Activated naive CD8-positive, alpha-beta T cell (primary cell): Measurements from ENCODE around the gene DNAH7.

Experiments
- H3K27ac Mint-ChIP-seq: one replicate; pipeline ENCODE4 v1.8.0; 2021; ENCODE audit warnings: mixed read lengths
- H3K27me3 Mint-ChIP-seq: one replicate; pipeline ENCODE4 v1.8.0; 2021; ENCODE audit warnings: mixed read lengths
- H3K36me3 Mint-ChIP-seq: one replicate; pipeline ENCODE4 v1.8.0; 2021; ENCODE audit warnings: mixed read lengths
- H3K4me1 Mint-ChIP-seq: one replicate; pipeline ENCODE4 v1.8.0; 2021; ENCODE audit warnings: low read depth, mixed read lengths
- H3K4me3 Mint-ChIP-seq: one replicate; pipeline ENCODE4 v1.8.0; 2021; ENCODE audit warnings: mild to moderate bottlenecking, mixed read lengths
- H3K9me3 Mint-ChIP-seq: one replicate; pipeline ENCODE4 v1.8.0; 2021; ENCODE audit warnings: low read depth, mixed read lengths

DNAH7 gene

DNA sequence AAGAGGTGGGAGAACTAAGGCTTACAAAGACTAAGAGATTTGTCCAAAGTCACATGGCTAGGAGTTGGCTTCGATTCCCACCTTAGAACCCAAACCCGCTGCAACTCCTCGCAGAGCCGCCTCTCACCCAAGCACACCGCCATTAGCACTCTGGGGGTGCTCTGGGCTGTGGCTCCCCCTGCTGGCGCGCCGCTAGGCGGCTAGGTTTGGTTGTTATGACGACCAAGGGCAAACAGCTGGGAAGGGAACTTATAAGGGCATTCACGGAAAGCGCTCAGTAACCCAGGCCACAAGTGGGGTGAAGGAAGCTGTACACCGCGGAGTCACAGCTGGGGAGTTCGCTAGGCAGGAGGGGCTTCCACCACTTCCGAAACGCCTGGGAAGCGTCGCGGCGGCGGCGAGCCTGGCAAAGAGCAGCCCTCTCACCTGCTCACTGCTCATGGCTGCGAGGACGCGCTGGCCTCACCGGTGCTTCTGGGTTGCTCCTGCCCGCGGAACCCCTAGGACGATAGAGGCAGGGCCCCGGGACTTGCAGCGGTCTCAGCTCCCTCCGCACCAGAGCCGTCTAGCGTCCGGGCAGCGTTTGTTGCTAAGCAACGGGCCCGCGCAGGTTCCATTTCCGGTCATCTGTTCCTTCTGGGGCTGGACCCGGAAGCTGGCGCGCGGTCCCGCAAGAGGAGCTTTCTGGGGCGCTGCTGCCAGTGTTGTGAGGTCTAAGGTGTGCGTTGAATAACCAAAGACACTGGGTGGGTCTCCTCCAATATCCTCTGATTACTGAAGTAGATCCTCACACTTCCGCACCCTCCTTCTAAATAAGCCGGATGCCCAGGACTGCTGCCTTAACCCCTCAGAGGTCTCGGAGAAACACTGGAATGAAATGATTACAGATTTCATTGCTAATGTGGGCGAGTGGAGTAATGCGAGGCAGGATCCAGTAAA is at the start of gene DNAH7:
TSS of gene DNAH7 (minus strand) at position 567 of the 939 bp plus-strand sequence. CDS start at position 441, 126 bp downstream.
- peak within 1 kb of the TSS; percentile 41 for H3K27ac Mint-ChIP-seq
- H3K36me3 Mint-ChIP-seq = no peaks in the 10 kb centered on the region
- peaks cover under 1% of the 10 kb centered on the region for H3K27me3 Mint-ChIP-seq

DNA sequence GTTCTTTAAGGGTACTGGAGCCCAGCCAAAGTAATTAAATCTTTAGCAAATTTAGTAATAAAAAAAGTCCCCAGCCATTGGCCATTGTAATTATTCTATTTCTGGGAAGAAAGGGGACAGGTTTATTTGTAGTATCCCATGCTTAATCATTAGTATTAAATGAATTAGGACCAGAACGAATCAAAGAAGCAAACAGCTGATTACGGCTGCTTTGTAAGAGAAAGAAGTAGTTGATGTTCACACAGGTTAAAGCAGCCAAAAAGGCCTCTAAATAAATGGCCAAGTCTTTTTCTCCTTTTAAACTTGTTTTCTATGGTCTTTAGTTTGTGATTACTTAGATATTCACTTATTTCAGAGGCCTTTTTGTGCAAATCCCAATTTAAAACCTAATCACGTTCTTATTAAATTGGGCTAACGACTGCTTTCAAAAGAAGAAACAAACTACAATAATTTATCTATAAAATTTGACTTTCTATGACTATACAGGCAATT is 48.6 kb upstream of the DNAH7 start:
- Mint-ChIP-seq H3K27ac (no peak overlapping the region), H3K27me3 (no peaks in the 10 kb centered on the region), H3K4me3 (no peak overlapping the region), H3K4me1 (peaks cover 13% of the 10 kb centered on the region), H3K9me3 (no peaks in the 10 kb centered on the region), H3K36me3 (no peaks in the 10 kb centered on the region)

More for the DNA sequence above, at the start of gene DNAH7:
- H3K4me1 Mint-ChIP-seq = peaks cover 14% of the 10 kb centered on the region
- no peaks in the 10 kb centered on the region for H3K9me3 Mint-ChIP-seq
- H3K4me3 Mint-ChIP-seq = peak within 1 kb of the TSS; percentile 91

DNA sequence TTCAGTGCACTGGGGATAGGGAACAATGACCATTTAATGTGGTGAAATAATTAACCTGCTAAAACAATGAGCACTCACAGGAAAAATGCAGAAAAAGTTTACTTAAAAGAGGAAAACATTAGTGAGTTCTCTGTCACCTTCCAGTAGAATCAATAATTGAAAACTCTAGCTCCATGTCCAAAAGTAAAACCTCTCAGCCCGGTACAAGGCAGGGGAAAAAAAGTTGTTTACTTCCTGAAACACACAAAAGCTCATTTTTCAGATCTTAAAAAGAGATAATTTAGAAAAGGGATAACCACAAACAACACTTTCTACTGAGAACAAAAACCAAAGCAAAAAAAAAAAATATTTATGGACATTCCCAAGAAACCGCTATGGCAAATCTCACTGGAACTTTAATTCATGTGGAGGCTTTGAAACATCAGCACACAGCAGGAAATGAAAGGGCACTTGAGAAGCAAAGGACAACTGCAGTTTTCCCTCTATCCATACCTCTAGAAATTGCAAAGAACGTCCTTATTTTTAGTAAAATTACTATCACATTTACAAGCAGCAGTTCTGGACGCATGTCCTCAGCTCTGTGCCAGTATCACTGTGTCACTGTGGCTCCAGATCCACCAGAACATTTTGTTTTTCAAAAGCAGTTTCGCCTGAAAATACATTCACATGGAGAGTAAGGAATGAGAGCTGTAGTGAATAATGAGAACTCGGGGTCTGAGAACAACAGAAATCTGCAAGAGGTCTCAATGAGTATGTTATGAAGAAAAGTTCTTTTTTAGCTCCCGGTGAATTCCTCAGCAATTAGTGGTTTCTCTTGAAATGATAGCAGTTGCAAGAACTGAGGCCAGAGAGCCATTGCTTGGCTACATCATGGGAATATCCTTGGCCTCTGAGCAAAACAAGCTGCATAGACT is 44.7 kb upstream of the DNAH7 start:
- Mint-ChIP-seq H3K27ac (no peak overlapping the region), H3K27me3 (no peaks in the 10 kb centered on the region), H3K4me1 (peaks cover 17% of the 10 kb centered on the region), H3K9me3 (no peaks in the 10 kb centered on the region), H3K36me3 (no peaks in the 10 kb centered on the region), H3K4me3 (no peak overlapping the region)

DNA sequence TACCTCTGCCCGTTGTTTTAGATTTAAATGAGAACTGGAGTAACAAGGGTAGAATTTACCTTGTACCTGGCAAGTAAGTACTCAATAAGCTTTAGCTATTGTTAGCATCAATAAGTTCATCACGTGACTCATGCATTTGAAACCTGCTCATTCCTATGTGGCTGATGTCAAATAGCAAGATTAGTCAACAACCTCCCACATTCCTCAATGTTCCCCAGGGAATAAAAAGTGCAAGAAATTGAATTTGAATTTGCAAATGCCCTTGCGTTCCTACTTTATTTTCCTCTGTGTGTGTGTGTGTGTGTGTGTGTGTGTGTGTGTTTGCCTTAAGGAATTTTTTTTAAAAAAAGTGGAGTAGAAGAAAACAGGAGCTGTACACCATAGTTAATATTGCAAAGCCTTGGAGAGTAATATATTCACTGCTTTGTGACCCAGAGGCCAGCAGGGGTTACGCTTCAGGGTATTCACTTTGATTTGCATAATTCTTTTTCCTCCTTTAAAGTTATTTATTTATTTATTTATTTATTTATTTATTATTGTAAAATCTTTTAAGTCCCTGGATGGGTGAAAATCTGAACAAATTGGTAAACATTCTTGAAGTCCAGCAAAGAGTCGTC is 43.9 kb upstream of the DNAH7 start:
- no peaks in the 10 kb centered on the region for H3K36me3 Mint-ChIP-seq
- no peak overlapping the region for H3K4me3 Mint-ChIP-seq
- no peaks in the 10 kb centered on the region for H3K9me3 Mint-ChIP-seq
- H3K27ac Mint-ChIP-seq = no peak overlapping the region
- peaks cover 17% of the 10 kb centered on the region for H3K4me1 Mint-ChIP-seq
- no peaks in the 10 kb centered on the region for H3K27me3 Mint-ChIP-seq

DNA sequence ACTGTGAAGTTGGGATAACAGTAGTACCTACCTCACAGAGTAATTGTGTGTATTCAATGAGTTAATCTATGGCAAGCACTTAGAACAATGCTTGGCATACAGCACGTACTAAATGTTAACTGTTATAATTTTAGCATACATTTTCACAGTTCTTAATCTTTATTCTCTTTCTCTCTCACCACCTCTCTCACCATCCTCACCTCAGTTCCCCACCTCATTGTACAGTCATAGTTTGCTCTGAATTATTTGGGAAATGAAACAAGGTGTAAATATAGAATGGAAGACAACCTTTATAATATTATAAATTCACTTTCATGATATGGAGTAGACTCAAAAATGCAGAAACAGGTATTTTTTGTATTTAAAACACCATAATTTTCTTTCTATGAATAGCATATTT is 40.0 kb upstream of the DNAH7 start:
- Mint-ChIP-seq H3K9me3 (no peaks in the 10 kb centered on the region), H3K4me3 (no peak overlapping the region), H3K4me1 (peaks cover 35% of the 10 kb centered on the region), H3K27ac (no peak overlapping the region), H3K36me3 (no peaks in the 10 kb centered on the region), H3K27me3 (no peaks in the 10 kb centered on the region)

DNA sequence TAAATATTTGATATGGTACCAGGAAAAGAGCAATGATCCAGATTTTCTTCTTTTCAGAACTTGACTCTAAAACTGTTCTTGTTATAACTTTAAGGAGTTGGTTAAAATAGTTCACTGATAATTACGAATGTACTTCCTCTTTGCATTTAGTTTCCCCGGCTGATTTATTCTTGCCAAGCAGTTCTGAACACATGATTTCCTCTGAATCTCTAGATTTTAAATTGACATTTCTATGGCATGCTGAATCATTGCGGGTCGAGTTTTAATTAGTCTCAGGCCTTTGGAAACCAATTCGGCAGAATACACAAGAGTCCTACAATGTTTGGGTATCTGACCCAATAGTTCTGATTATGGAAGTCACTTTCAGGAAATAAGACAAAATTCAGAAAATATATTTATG is 37.3 kb upstream of the DNAH7 start:
- peaks cover 3% of the 10 kb centered on the region for H3K36me3 Mint-ChIP-seq
- H3K27ac Mint-ChIP-seq = peak overlapping the region; percentile 68
- peak overlapping the region; percentile 56 for H3K4me3 Mint-ChIP-seq
- no peaks in the 10 kb centered on the region for H3K9me3 Mint-ChIP-seq
- peaks cover 43% of the 10 kb centered on the region for H3K4me1 Mint-ChIP-seq
- no peaks in the 10 kb centered on the region for H3K27me3 Mint-ChIP-seq

DNA sequence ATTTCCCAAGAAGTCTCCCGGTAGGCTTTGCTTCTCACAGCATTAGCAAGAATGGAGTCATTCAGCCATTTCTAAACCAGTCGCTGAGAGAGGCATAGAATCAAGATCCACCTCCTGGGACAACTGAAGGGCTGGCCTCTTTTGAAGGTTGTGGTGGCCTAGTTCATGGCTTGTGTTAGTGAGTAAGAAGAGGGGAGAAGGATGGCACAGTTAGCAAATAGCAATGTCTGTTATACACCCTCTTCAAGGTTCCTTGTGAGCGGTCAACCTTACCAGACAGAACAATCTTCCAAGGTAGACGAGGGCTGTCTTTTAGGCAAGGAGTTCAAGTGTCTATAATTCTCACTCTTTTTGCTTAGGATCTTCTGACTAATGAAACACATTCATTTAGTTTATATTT is 35.4 kb upstream of the DNAH7 start:
- no peak overlapping the region for H3K27ac Mint-ChIP-seq
- H3K36me3 Mint-ChIP-seq = peaks cover 3% of the 10 kb centered on the region
- H3K4me3 Mint-ChIP-seq = no peak overlapping the region
- peaks cover 47% of the 10 kb centered on the region for H3K4me1 Mint-ChIP-seq
- H3K9me3 Mint-ChIP-seq = no peaks in the 10 kb centered on the region
- no peaks in the 10 kb centered on the region for H3K27me3 Mint-ChIP-seq

DNA sequence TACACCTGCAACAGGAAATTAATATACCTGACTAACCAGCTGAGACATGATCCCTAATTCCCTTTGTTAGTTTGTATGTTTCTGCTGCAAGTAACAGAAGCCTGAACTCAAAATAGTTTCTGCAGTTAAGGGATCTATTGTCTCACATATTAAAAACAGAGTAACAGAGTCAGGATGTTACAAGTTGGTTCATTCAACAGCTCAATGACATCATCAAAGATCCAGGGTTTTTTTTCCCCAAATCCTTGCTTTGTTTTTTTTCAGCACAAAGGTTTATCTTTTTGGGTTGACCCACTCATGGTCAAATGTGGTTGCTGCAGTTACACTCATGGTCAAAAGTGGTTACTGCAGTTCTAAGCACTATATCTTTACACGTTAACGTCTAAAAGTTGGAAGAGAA is 35.0 kb upstream of the DNAH7 start:
- H3K36me3 Mint-ChIP-seq = peaks cover 3% of the 10 kb centered on the region
- H3K9me3 Mint-ChIP-seq = no peaks in the 10 kb centered on the region
- no peaks in the 10 kb centered on the region for H3K27me3 Mint-ChIP-seq
- H3K27ac Mint-ChIP-seq = no peak overlapping the region
- H3K4me1 Mint-ChIP-seq = peaks cover 47% of the 10 kb centered on the region
- H3K4me3 Mint-ChIP-seq = no peak overlapping the region

DNA sequence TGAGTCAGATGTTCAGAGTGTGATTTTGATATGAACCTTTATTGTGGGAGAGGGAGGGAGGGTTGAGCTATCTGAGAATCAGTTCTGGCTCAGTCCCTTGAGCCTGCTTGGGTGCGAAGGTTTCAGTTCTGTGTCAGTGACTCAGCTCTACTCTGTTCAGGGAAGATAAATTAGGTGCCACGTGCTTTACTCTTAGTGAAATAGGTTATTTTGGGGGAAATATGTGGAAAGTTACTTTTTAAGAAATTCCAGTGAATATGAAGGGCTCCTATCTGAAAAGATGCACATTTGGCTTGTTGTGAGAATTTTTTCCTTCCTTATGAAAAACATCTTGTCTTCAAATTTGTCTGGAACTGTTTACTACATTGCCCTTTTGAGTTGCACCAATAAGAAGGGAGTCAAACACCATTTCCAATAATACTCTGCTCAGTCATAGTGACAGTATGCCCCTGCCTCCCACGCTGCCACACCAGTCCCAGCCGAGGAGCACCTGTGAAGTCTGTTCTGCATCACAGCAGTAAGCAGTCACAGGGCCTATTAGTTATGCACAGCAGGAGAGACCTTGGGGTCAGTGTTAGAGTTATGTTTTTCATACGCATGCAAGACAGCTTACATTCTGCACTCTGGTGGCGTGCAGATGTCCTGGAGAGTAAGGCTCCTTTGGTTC is 32.8 kb upstream of the DNAH7 start:
- Mint-ChIP-seq H3K27ac (peak overlapping the region; percentile 70), H3K27me3 (no peaks in the 10 kb centered on the region), H3K9me3 (no peaks in the 10 kb centered on the region), H3K36me3 (peaks cover 3% of the 10 kb centered on the region), H3K4me3 (no peak overlapping the region), H3K4me1 (peaks cover 45% of the 10 kb centered on the region)

DNA sequence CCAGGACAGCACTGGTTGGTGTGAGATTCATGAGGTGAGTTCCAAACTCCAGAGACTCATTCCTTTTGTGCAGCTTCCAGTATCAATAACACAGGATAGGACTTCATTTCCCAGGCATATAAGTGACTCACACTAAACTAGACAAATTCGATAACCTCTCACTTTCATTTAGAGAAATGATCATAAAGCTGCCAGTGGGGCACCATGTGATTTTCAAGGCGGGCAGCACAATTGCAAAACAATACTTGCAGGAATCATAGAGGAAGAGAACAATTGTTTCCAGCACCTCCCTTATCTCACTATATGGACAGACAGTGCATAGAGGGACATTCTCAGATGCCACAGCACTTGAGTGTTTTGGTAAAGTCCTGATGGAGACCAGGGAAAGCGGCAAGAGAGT is 31.3 kb upstream of the DNAH7 start:
- Mint-ChIP-seq H3K27ac (no peak overlapping the region), H3K9me3 (peaks cover under 1% of the 10 kb centered on the region)

DNA sequence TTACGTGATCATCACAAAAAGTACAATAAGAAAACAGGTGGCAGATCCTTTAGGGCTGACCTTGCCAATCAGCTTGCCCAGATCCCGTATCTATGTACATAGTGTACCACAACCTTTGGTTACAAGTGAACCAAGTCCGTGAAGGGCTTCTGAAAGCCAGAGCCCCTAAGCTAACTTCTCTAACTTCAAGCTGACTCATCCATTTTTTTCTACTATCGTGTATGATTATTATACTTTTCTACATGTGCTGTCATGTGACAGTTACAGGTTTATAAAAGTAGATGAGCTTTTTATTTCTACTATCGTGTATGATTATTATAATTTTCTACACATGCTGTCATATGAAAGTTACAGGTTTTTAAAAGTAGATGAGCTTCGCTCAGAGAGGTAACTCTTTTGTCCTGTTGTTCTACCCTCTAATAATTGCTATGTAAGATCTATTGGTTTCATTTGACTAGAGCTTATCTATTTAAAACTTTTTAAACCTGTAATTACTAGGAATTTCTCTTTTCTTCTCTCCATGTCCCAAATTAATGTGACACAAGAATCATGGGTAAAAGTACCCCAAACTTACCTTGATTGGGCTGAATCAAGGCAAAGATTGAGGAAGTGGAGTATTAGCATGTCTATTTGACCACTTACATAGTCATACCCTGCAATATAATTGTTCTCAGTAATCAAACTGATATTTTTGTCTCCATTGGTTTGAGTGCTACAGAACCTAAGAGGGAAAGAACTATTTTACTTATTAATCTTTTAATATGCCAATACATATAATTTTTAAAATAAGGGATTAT is 29.4 kb upstream of the DNAH7 start:
- Mint-ChIP-seq H3K4me1 (peaks cover 26% of the 10 kb centered on the region), H3K9me3 (peaks cover 8% of the 10 kb centered on the region), H3K27ac (no peak overlapping the region), H3K27me3 (no peaks in the 10 kb centered on the region), H3K36me3 (peaks cover 9% of the 10 kb centered on the region), H3K4me3 (no peak overlapping the region)

More for the DNA sequence above, 31.3 kb upstream of the DNAH7 start:
- no peaks in the 10 kb centered on the region for H3K27me3 Mint-ChIP-seq
- H3K4me3 Mint-ChIP-seq = no peak overlapping the region
- H3K4me1 Mint-ChIP-seq = peaks cover 31% of the 10 kb centered on the region
- peaks cover 3% of the 10 kb centered on the region for H3K36me3 Mint-ChIP-seq

DNA sequence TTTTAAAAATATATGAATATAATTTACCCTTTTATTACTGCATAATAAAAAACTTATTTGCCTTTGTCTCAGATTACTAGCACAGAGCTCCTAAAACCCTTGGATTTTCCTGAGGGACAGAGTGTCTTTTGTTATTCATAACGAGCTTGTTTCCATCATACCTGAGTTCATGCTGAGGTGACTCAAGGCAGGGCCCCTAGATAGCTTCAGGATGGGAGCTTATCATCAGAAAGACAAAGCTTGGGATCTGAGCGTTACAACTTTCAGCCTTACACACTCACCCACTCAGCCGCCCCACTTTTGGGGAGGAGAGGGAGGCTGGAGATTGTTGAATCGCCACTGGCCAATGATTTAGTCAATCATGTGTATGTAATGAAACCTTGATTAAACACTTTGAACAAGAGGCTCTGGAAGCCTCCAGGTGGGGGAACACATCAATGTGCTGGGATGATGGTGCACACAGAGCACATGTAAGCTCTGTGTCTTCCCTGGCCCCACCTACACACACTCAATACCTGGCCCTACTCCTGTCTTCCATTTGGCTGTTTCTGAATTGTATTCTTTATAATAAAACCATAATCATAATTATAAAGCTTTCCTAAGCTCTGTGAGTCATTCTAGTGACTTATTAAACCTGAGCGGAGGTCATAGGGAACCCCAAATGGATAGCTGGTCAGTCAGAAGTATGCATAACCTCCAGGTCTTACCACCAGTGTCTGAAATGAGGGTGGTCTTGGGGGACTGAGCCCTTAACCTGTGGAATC is 28.5 kb upstream of the DNAH7 start:
- Mint-ChIP-seq H3K27me3 (no peaks in the 10 kb centered on the region), H3K27ac (no peak overlapping the region), H3K9me3 (peaks cover 8% of the 10 kb centered on the region), H3K36me3 (peaks cover 8% of the 10 kb centered on the region), H3K4me3 (no peak overlapping the region), H3K4me1 (peaks cover 17% of the 10 kb centered on the region)

DNA sequence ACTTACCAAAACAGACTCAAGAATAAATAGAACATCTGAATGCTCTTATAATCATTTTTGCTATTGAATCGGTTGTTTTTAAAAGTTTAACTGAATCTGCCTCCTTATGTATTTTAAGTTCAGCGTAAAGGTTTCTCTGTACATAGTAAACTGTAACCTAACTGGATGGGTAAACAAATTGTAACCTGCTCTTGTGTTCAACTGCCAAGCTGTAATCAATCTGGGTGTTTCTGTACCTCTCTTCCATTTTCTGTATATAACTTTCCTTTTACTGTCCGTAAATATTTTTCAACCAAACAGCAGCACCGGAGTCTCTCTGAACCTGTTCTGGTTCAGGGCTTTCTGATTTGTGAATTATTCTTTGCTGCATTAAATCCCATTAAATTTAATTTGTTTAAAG is 27.6 kb upstream of the DNAH7 start:
- peaks cover 8% of the 10 kb centered on the region for H3K9me3 Mint-ChIP-seq
- peaks cover 8% of the 10 kb centered on the region for H3K4me1 Mint-ChIP-seq
- H3K36me3 Mint-ChIP-seq = peaks cover 8% of the 10 kb centered on the region
- H3K27me3 Mint-ChIP-seq = no peaks in the 10 kb centered on the region
- H3K27ac Mint-ChIP-seq = no peak overlapping the region
- no peak overlapping the region for H3K4me3 Mint-ChIP-seq
